PFSK-1 (cell line): ENCODE data around the gene PBLD.

Experiments
- POLR2AphosphoS5 ChIP-seq: IDR thresholded peaks from 2 replicates; pipeline ENCODE4 v1.6.1; 2012; ENCODE audit warnings: low read depth, mild to moderate bottlenecking, control low read depth, low read length, moderate library complexity
- REST ChIP-seq, 2 experiments: IDR thresholded peaks; 2 replicates each; pipeline versions ENCODE4 v1.6.1 to v1.8.0; 2011 to 2012; ENCODE audit warnings: low read depth in 2 of 2, low read length in 2 of 2, control low read depth in 1 of 2, inconsistent platforms in 1 of 2, mild to moderate bottlenecking in 1 of 2, moderate library complexity in 1 of 2; ENCODE audit not compliant: insufficient read depth in 1 of 2
- SIN3A ChIP-seq: IDR thresholded peaks from 2 replicates; pipeline ENCODE4 v1.6.1; 2012; ENCODE audit warnings: mild to moderate bottlenecking, low read length, moderate library complexity, borderline replicate concordance; ENCODE audit not compliant: insufficient read depth

DNA sequence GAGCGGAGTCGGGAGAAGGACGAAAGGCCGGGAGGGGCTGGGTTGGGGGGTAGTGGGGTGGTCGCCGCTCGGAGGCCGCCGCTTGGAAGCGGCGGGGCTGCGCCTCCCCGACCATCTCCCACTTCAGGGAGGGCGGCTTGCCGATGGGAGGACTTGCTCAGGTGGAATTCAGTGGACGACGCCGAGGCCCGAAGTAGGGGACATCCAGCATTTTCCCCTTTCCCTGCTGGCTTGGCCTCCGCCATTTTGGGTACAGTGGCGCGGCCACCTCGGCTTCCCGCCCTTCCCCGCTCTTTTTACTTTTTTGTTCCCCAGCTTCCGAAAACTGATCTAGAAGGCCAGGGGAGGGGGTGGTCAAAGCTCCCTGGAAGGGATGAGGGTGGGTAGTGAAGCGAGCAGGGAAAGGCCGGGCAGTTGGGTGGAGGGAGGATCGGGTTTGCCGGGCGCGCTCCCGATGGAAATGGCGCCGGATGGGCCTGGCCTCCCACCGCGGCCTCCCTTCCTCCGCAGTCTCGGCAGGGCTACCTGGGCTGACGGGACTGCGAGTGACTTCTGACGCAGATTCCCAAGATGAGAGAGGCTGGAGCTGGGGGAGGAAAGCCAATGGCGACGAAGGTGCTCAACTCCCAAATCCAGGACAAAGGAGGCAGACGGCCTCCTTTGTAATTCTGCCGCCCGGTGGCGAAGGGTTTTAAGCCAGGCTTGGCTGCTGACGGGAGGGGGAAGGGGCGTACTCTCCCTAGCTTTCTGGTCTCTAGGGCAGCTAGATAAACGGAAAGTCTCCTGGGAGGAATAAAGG, at the start of gene PBLD:
- TF ChIP-seq POLR2AphosphoS5 (peak; percentile 68; the same call in 1 of the 2 replicates), REST (IDR thresholded peaks at IDR 0.05; ENCODE audit: insufficient read depth in 1 of 2, low read depth in 2 of 2, low read length in 2 of 2) (no peak; a peak in 1 of 4 replicates), SIN3A (no peak)
